Neural progenitor cell (in vitro differentiated cells): ENCODE results near the gene SBF2. TPM values are rescaled to one million over a fixed set of nuclear protein-coding genes. Genes with fewer than 3 reads are reported as not detected.

Source experiments
- DNase-seq: peaks from one replicate; pipeline ENCODE4 v3.0.0-alpha.2; 2016; ENCODE audit warnings: low spot score
- H2AFZ ChIP-seq: fragments of 200-600 bp; sonication (generic); replicated peaks from 2 replicates; pipeline ENCODE4 v1.6.1; 2016; ENCODE audit warnings: antibody characterized with exemption
- H3F3A ChIP-seq: fragments of 200-600 bp; sonication (generic); 2 replicates; pipeline ENCODE4 v1.6.1; 2016; ENCODE audit warnings: antibody characterized with exemption, low read depth
- H3K27ac ChIP-seq: fragments of 200-600 bp; sonication (generic); 2 replicates; pipeline ENCODE4 v1.5.1; 2016; ENCODE audit warnings: mild to moderate bottlenecking
- H3K27me3 ChIP-seq: fragments of 200-600 bp; sonication (generic); 2 replicates; pipeline ENCODE4 v1.6.1; 2016; ENCODE audit warnings: mild to moderate bottlenecking, moderate library complexity
- H3K36me3 ChIP-seq: fragments of 200-600 bp; sonication (generic); 2 replicates; pipeline ENCODE4 v1.5.1; 2016
- H3K4me1 ChIP-seq: fragments of 200-600 bp; sonication (generic); 2 replicates; pipeline ENCODE4 v1.6.1; 2016; ENCODE audit warnings: mixed run types
- H3K4me2 ChIP-seq: fragments of 200-600 bp; sonication (generic); 2 replicates; pipeline ENCODE4 v1.6.1; 2016
- H3K4me3 ChIP-seq: fragments of 200-600 bp; sonication (generic); 2 replicates; pipeline ENCODE4 v1.5.1; 2016
- H3K79me2 ChIP-seq: fragments of 200-600 bp; sonication (generic); 2 replicates; pipeline ENCODE4 v1.6.1; 2016; ENCODE audit warnings: low read depth
- H3K9ac ChIP-seq: fragments of 200-600 bp; sonication (generic); 2 replicates; pipeline ENCODE4 v1.6.1; 2016
- H3K9me3 ChIP-seq: fragments of 200-600 bp; sonication (generic); 2 replicates; pipeline ENCODE4 v1.5.1; 2016; ENCODE audit warnings: low read depth
- H4K20me1 ChIP-seq: fragments of 200-600 bp; sonication (generic); 2 replicates; pipeline ENCODE4 v1.6.1; 2016; ENCODE audit warnings: low read depth
- H3K27ac Mint-ChIP-seq: 3 replicates; pipeline ENCODE4 v1.8.0; 2021; ENCODE audit warnings: mixed read lengths
- H3K27me3 Mint-ChIP-seq: 2 replicates; pipeline ENCODE4 v1.8.0; 2022; ENCODE audit warnings: low read depth, mild to moderate bottlenecking, inconsistent platforms, moderate library complexity, mixed read lengths; ENCODE audit not compliant: insufficient read depth
- H3K36me3 Mint-ChIP-seq: 3 replicates; pipeline ENCODE4 v1.8.0; 2021; ENCODE audit warnings: mixed read lengths
- H3K4me1 Mint-ChIP-seq: 3 replicates; pipeline ENCODE4 v1.8.0; 2021; ENCODE audit warnings: mixed read lengths
- H3K4me3 Mint-ChIP-seq: 3 replicates; pipeline ENCODE4 v1.8.0; 2021; ENCODE audit warnings: mild to moderate bottlenecking, moderate library complexity, mixed read lengths
- H3K9me3 Mint-ChIP-seq: 3 replicates; pipeline ENCODE4 v1.8.0; 2020; ENCODE audit warnings: mixed read lengths
- EZH2 ChIP-seq: fragments of 200-600 bp; sonication (generic); IDR thresholded peaks from 2 replicates; pipeline ENCODE4 v1.6.1; 2017; ENCODE audit warnings: antibody characterized with exemption, mild to moderate bottlenecking, moderate library complexity
- EZH2phosphoT487 ChIP-seq: fragments of 200-600 bp; sonication (generic); IDR thresholded peaks from 2 replicates; pipeline ENCODE4 v1.6.1; 2017; ENCODE audit warnings: antibody characterized with exemption
- total RNA-seq: library from RNA; depleted of rRNA; stranded (reverse); fragments of >200 nt; gene quantifications from 2 replicates; pipeline ENCODE4 v1.2.3, GENCODE V29; 2015; ENCODE audit warnings: low replicate concordance
- TF ChIP-seq, protein P1 (sequence below): fragments of 200-600 bp; sonication (generic); IDR thresholded peaks from 2 replicates; pipeline ENCODE4 v1.5.1; 2017; ENCODE audit warnings: antibody characterized with exemption, mild to moderate bottlenecking

The SBF2 gene
- total RNA-seq, 1 donor from 2014 or later, result 48.2 TPM

DNA sequence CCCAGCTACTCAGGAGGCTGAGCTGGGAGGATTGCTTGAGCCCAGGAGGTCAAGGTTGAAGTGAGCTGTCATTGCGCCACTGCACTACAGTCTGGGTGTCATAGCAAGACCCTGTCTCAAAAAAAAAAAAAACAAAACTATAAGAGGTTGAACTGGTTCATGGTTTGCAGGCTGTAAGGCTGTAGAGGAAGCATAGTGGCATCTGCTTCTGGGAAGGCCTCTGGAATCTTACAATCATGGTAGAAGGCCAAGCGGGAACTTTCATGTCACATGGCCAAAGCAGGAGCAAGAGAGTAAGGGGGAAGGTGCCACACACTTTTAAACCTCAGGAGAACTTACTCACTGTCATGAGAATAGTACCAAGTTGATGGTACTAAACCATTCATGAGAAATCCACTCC is 520.5 kb downstream of the SBF2 start:
- Histone ChIP-seq H3K36me3 (no peaks in the 10 kb centered on the region), H3K4me1 (peaks cover 17% of the 10 kb centered on the region), H2AFZ (no peak overlapping the region), H3K27me3 (no peaks in the 10 kb centered on the region), H4K20me1 (no peaks in the 10 kb centered on the region), H3K9me3 (no peaks in the 10 kb centered on the region), H3K9ac (no peak overlapping the region), H3F3A (peaks cover 7% of the 10 kb centered on the region), H3K4me2 (no peak overlapping the region), H3K4me3 (no peak overlapping the region), H3K27ac (no peak overlapping the region), H3K79me2 (no peaks in the 10 kb centered on the region)
- DNase-seq, result no peak
- TF ChIP-seq EZH2phosphoT487, result no peak
- TF ChIP-seq, protein P1, sequence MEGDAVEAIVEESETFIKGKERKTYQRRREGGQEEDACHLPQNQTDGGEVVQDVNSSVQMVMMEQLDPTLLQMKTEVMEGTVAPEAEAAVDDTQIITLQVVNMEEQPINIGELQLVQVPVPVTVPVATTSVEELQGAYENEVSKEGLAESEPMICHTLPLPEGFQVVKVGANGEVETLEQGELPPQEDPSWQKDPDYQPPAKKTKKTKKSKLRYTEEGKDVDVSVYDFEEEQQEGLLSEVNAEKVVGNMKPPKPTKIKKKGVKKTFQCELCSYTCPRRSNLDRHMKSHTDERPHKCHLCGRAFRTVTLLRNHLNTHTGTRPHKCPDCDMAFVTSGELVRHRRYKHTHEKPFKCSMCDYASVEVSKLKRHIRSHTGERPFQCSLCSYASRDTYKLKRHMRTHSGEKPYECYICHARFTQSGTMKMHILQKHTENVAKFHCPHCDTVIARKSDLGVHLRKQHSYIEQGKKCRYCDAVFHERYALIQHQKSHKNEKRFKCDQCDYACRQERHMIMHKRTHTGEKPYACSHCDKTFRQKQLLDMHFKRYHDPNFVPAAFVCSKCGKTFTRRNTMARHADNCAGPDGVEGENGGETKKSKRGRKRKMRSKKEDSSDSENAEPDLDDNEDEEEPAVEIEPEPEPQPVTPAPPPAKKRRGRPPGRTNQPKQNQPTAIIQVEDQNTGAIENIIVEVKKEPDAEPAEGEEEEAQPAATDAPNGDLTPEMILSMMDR, result no peak
- TF ChIP-seq EZH2, result no peak
- Mint-ChIP-seq H3K4me1 (peaks cover 3% of the 10 kb centered on the region), H3K9me3 (no peaks in the 10 kb centered on the region), H3K4me3 (no peak overlapping the region), H3K27ac (no peak overlapping the region), H3K27me3 (no peaks in the 10 kb centered on the region), H3K36me3 (peaks cover 11% of the 10 kb centered on the region)

DNA sequence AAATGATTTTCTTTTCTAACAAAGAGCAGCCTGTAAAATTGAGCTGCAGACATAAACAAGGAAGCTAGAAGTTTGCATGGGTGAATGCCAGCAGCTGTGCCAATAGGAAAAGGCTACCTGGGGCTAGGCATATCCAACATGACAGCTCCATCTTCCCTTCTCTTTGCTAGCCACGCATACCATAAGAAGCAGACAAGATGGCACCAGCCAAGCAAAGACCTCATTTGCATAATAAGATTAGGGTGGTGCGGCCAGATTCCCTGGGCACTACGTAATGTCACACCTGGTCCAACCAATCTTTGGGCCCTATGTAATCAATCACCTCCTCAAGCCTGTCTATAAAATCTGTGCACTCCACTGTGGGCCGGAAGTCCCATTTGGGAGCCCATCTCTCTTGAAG is 521.8 kb downstream of the SBF2 start:
- no peak overlapping the region for H3K27ac ChIP-seq
- TF ChIP-seq, protein P1, result no peak
- no peak for TF ChIP-seq EZH2phosphoT487
- TF ChIP-seq EZH2, result no peak
- Mint-ChIP-seq H3K4me3 (no peak overlapping the region), H3K4me1 (peaks cover 3% of the 10 kb centered on the region), H3K27ac (no peak overlapping the region), H3K9me3 (no peaks in the 10 kb centered on the region), H3K27me3 (no peaks in the 10 kb centered on the region), H3K36me3 (peaks cover 2% of the 10 kb centered on the region)
- H3K4me3 ChIP-seq, result no peak overlapping the region
- H3K27me3 ChIP-seq, result no peaks in the 10 kb centered on the region
- no peak overlapping the region for H2AFZ ChIP-seq
- H3K9ac ChIP-seq, result no peak overlapping the region
- H4K20me1 ChIP-seq, result no peaks in the 10 kb centered on the region
- DNase-seq, result no peak
- no peaks in the 10 kb centered on the region for H3K36me3 ChIP-seq
- H3K9me3 ChIP-seq, result no peaks in the 10 kb centered on the region
- H3K4me1 ChIP-seq, result peaks cover 17% of the 10 kb centered on the region
- H3F3A ChIP-seq, result peaks cover 7% of the 10 kb centered on the region
- H3K4me2 ChIP-seq, result no peak overlapping the region
- no peaks in the 10 kb centered on the region for H3K79me2 ChIP-seq

DNA sequence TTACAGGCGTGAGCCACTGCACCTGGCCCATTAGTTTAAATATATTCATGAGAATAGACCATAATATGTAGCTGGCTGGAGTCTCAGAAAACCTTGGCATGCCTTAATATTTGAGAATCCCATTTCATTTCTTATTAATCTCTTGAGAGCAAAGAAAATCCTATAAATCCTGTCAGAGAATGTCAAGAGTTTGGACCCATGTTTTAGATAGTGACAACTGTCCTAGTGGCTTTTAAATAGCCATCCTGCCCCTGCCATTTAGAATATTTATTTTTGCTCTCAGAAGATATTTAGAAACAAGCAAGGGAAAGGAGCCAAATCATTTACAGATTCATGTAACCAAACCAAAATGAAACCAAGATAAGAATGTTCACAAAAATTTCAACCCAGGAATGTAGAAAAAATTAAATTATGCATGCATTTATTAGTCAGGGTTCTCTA is 522.9 kb downstream of the SBF2 start:
- H3K9me3 ChIP-seq, result no peaks in the 10 kb centered on the region
- H3K27ac ChIP-seq, result no peak overlapping the region
- no peak overlapping the region for H3K4me3 ChIP-seq
- no peak overlapping the region for H2AFZ ChIP-seq
- H3K79me2 ChIP-seq, result no peaks in the 10 kb centered on the region
- H3K9ac ChIP-seq, result no peak overlapping the region
- Mint-ChIP-seq H3K4me1 (peaks cover 10% of the 10 kb centered on the region), H3K4me3 (no peak overlapping the region), H3K27ac (no peak overlapping the region), H3K27me3 (no peaks in the 10 kb centered on the region), H3K9me3 (no peaks in the 10 kb centered on the region), H3K36me3 (no peaks in the 10 kb centered on the region)
- no peak overlapping the region for H3K4me2 ChIP-seq
- H3K36me3 ChIP-seq, result no peaks in the 10 kb centered on the region
- no peak for DNase-seq
- no peaks in the 10 kb centered on the region for H4K20me1 ChIP-seq
- H3K27me3 ChIP-seq, result no peaks in the 10 kb centered on the region
- peaks cover 7% of the 10 kb centered on the region for H3F3A ChIP-seq
- TF ChIP-seq, protein P1, result no peak
- no peak for TF ChIP-seq EZH2phosphoT487
- TF ChIP-seq EZH2, result no peak
- H3K4me1 ChIP-seq, result peaks cover 6% of the 10 kb centered on the region
